ENCODE data around the gene CDIPT.

- TF ChIP-seq CTCF (IDR thresholded peaks at IDR 0.05) (no peak), POLR2A (IDR thresholded peaks at IDR 0.05) (no peak)
These were observed 1.2 kb upstream of the CDIPT start for GRCh38 chr16:29864205-29864604.

Measured in Peyer's patch (tissue), 4 donors.